Neural cell (in vitro differentiated cells): ENCODE measurements around the gene ASIC3.
"Not testable (repeated sequence)": the region's sequence is repeated elsewhere in the genome, so short reads cannot be mapped to it uniquely, and the experiment has no call there.

Experiments used
- EZH2 ChIP-seq: fragments of 200-600, 300-800 bp; shearing (Covaris generic), sonication (generic); IDR thresholded peaks from 2 replicates; pipeline ENCODE4 v1.6.1; 2014; ENCODE audit warnings: antibody characterized with exemption, low read length, borderline replicate concordance, mild to moderate bottlenecking; ENCODE audit not compliant: insufficient read depth, poor library complexity, severe bottlenecking
- RAD21 ChIP-seq: fragments of 450-650 bp; conservative IDR thresholded peaks from 2 replicates; pipeline ENCODE4 v1.6.1; 2014; ENCODE audit warnings: antibody characterized with exemption, mild to moderate bottlenecking, moderate library complexity
- SMC3 ChIP-seq: fragments of 450-650 bp; conservative IDR thresholded peaks from 2 replicates; pipeline ENCODE4 v1.6.1; 2014; ENCODE audit warnings: antibody characterized with exemption, mild to moderate bottlenecking, moderate library complexity; ENCODE audit not compliant: poor library complexity
- TAF1 ChIP-seq: IDR thresholded peaks from 2 replicates; pipeline ENCODE4 v1.6.1; 2012; ENCODE audit warnings: low read depth
- TF ChIP-seq, protein P1 (sequence below): fragments of 450-650 bp; IDR thresholded peaks from 2 replicates; pipeline ENCODE4 v1.5.1; 2014; ENCODE audit warnings: antibody characterized with exemption, mild to moderate bottlenecking, moderate library complexity; ENCODE audit not compliant: poor library complexity, severe bottlenecking

DNA sequence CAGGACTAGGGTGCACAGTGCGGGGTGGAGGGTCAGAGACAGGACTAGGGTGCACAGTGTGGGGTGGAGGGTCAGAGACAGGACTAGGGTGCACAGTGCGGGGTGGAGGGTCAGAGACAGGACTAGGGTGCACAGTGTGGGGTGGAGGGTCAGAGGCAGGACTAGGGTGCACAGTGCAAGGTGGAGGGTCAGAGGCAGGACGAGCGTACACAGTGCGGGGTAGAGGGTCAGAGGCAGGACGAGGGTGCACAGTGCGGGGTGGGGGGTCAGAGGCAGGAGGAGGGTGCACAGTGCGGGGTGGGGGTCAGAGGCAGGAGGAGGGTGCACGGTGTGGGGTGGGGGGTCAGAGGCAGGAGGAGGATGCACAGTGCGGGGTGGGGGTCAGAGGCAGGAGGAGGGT is 4.9 kb upstream of the ASIC3 start:
- TF ChIP-seq, protein P1, sequence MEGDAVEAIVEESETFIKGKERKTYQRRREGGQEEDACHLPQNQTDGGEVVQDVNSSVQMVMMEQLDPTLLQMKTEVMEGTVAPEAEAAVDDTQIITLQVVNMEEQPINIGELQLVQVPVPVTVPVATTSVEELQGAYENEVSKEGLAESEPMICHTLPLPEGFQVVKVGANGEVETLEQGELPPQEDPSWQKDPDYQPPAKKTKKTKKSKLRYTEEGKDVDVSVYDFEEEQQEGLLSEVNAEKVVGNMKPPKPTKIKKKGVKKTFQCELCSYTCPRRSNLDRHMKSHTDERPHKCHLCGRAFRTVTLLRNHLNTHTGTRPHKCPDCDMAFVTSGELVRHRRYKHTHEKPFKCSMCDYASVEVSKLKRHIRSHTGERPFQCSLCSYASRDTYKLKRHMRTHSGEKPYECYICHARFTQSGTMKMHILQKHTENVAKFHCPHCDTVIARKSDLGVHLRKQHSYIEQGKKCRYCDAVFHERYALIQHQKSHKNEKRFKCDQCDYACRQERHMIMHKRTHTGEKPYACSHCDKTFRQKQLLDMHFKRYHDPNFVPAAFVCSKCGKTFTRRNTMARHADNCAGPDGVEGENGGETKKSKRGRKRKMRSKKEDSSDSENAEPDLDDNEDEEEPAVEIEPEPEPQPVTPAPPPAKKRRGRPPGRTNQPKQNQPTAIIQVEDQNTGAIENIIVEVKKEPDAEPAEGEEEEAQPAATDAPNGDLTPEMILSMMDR: not testable (repeated sequence)
- not testable (repeated sequence) for TF ChIP-seq RAD21, EZH2, SMC3, TAF1
